ENCODE measurements around the gene S100B. TPM values are rescaled to one million over a fixed set of nuclear protein-coding genes. Genes with fewer than 3 reads are reported as not detected.

The S100B gene
- total and polyA plus RNA-seq, 9 of the 15 experiments (the other 6 are each of a cell fraction or from before 2014, with no cell fraction given), result not detected

GRCh38 chr21:46607636-46608035, 2.8 kb upstream of the S100B start:
- BruUV-seq (replicated peaks), result no TSS peak
- H3K79me2 ChIP-seq (ENCODE audit: control insufficient read depth, insufficient read depth, low read length), result no peaks in the 10 kb centered on the region
- H3K4me3 ChIP-seq, result no peak overlapping the region
- no peaks in the 10 kb centered on the region for H3K36me3 ChIP-seq (ENCODE audit: control insufficient read depth, insufficient read depth, low read length)
- WGBS (ENCODE audit: insufficient coverage, low coverage, missing lambda C conversion rate), result 0% methylated on average over 2 of the region's 2 CpGs
- H3K9me1 ChIP-seq (ENCODE audit: control insufficient read depth, insufficient read depth, low read length), result no peaks in the 10 kb centered on the region
- no peaks in the 10 kb centered on the region for H3K9me3 ChIP-seq (replicated peaks; ENCODE audit: control insufficient read depth, insufficient read depth, low read depth, low read length)
- no peaks in the 10 kb centered on the region for H4K20me1 ChIP-seq (replicated peaks; ENCODE audit: control insufficient read depth, insufficient read depth, low read length)
- in situ Hi-C loops (cut with MboI), result no loop called here
- H3K27ac ChIP-seq (ENCODE audit: extremely low read depth, low read depth, low read length), result no peak overlapping the region
- no peak for FAIRE-seq
- H2AFZ ChIP-seq (ENCODE audit: low read depth, low read length), result no peak overlapping the region
- no peak overlapping the region for H3K4me2 ChIP-seq (ENCODE audit: insufficient read depth, low read length)
- ChIA-PET CTCF (ENCODE audit: low intra/inter-chr PET ratio) (no interaction called here), POLR2A (interaction anchor here (0.7 to 1.1 kb wide), 4 partner anchors 11 to 136 kb away, joined by 3 to 5 read pairs (median 4); no protein-coding TSS in a partner anchor)
- intact Hi-C loops (cut with micrococcal nuclease), result no loop called here
- peaks cover 0 to 3% of the 10 kb centered on the region in 2 experiments; a peak in 1 of 5 replicates for H3K4me1 ChIP-seq (replicated peaks in 1 of 2; ENCODE audit: control insufficient read depth in 2 of 2, insufficient read depth in 2 of 2, low read length in 2 of 2)
- TF ChIP-seq ZBED1 (IDR thresholded peaks at IDR 0.05) (no peak), ZNF699 (CRISPR knock-in tag; IDR thresholded peaks at IDR 0.05; ENCODE audit: insufficient replicate concordance) (no peak), CREB5 (CRISPR knock-in tag; IDR thresholded peaks at IDR 0.05) (no peak)
- no peak for ATAC-seq
- H3K9ac ChIP-seq (ENCODE audit: insufficient read depth in 1 of 2, low read depth in 2 of 2, low read length in 2 of 2), result no peak overlapping the region
- peaks cover 38 to 44% of the 10 kb centered on the region in 2 experiments for H3K27me3 ChIP-seq (ENCODE audit: control insufficient read depth in 2 of 2, insufficient read depth in 2 of 2, low read length in 2 of 2)
- no peak for DNase-seq (ENCODE audit: extremely low read depth in 1 of 4, low spot score in 3 of 4)

DNA sequence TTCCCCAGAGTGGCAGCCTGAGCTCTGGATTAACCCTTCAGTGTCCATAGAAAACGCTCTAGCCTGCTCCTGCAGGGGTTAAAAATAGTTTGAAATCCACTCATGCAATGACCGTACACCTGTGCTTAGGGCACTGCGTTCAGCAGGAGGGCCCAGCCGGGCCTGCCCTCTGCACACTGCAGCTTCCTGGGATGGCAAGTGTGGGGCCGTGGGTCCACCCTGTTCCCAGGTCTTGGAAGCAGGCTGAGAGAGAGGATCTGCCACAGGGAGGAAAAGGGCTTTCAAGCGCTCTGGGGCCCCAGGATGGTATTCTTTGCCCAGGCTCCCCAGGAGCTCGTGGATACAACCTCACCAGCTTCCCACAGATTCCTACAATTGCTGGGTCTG, 1.5 kb upstream of the S100B start:
- ATAC-seq, result no peak
- H3K9me1 ChIP-seq (ENCODE audit: control insufficient read depth, insufficient read depth, low read length), result no peaks in the 10 kb centered on the region
- WGBS (ENCODE audit: insufficient coverage, low coverage, missing lambda C conversion rate), result 9% methylated on average over 7 of the region's 7 CpGs
- no peaks in the 10 kb centered on the region for H3K36me3 ChIP-seq (ENCODE audit: control insufficient read depth, insufficient read depth, low read length)
- FAIRE-seq, result no peak
- H3K27ac ChIP-seq (ENCODE audit: extremely low read depth, low read depth, low read length), result no peak overlapping the region
- in situ Hi-C loops (cut with MboI) (no loop called here), intact Hi-C loops (cut with micrococcal nuclease) (no loop called here)
- H3K9me3 ChIP-seq (replicated peaks; ENCODE audit: control insufficient read depth, insufficient read depth, low read depth, low read length), result no peaks in the 10 kb centered on the region
- no TSS peak for BruUV-seq (replicated peaks)
- no peak overlapping the region for H2AFZ ChIP-seq (ENCODE audit: low read depth, low read length)
- ChIA-PET POLR2A (interaction anchor here (0.6 kb wide), 1 partner anchor 372 kb away, joined by 3 read pairs; no protein-coding TSS in a partner anchor), CTCF (ENCODE audit: low intra/inter-chr PET ratio) (no interaction called here)
- no peak overlapping the region for H3K9ac ChIP-seq (ENCODE audit: insufficient read depth in 1 of 2, low read depth in 2 of 2, low read length in 2 of 2)
- H3K4me2 ChIP-seq (ENCODE audit: insufficient read depth, low read length), result no peak overlapping the region
- H3K79me2 ChIP-seq (ENCODE audit: control insufficient read depth, insufficient read depth, low read length), result no peaks in the 10 kb centered on the region
- H4K20me1 ChIP-seq (replicated peaks; ENCODE audit: control insufficient read depth, insufficient read depth, low read length), result no peaks in the 10 kb centered on the region
- DNase-seq (ENCODE audit: extremely low read depth in 1 of 4, low spot score in 3 of 4), result peak in 1 of 4 experiments; percentile 1
- H3K4me3 ChIP-seq, result no peak overlapping the region
- H3K27me3 ChIP-seq (ENCODE audit: control insufficient read depth in 2 of 2, insufficient read depth in 2 of 2, low read length in 2 of 2), result peaks cover 38 to 44% of the 10 kb centered on the region in 2 experiments
- peaks cover 3 to 7% of the 10 kb centered on the region in 2 experiments; a peak in 2 of 5 replicates for H3K4me1 ChIP-seq (replicated peaks in 1 of 2; ENCODE audit: control insufficient read depth in 2 of 2, insufficient read depth in 2 of 2, low read length in 2 of 2)
- TF ChIP-seq ELF2 (CRISPR knock-in tag; IDR thresholded peaks at IDR 0.05) (no peak), ETS2 (tag; IDR thresholded peaks at IDR 0.05; ENCODE audit: borderline replicate concordance, poor library complexity, severe bottlenecking) (no peak), COPS2 (conservative IDR thresholded peaks at IDR 0.05) (no peak), NR4A1 (CRISPR knock-in tag; IDR thresholded peaks at IDR 0.05) (no peak), NR4A1 (tag; IDR thresholded peaks at IDR 0.05) (no peak), POU5F1 (IDR thresholded peaks at IDR 0.05; ENCODE audit: borderline replicate concordance, low read depth, low read length, partially characterized antibody) (no peak), NCOA1 (IDR thresholded peaks at IDR 0.05; ENCODE audit: low read depth) (no peak), ETS1 (conservative IDR thresholded peaks at IDR 0.05; ENCODE audit: control insufficient read depth, low read depth, low read length) (no peak), ZBTB7A (IDR thresholded peaks at IDR 0.05; ENCODE audit: borderline replicate concordance, control insufficient read depth, low read depth, low read length) (no peak), FOS (IDR thresholded peaks at IDR 0.05; ENCODE audit: extremely low read depth, insufficient read length) (no peak), SREBF2 (CRISPR knock-in tag; IDR thresholded peaks at IDR 0.05) (no peak)

Data from K562 (cell line).